HG03460 (cell line): ENCODE results near the gene ARHGAP24.
"Not testable (repeated sequence)": the region's sequence is repeated elsewhere in the genome, so short reads cannot be mapped to it uniquely, and the experiment has no call there.

Experiments
- ATAC-seq: cut with Tn5 transposase; IDR thresholded peaks from one replicate; pipeline ENCODE4 v1.9.1; 2021; ENCODE audit not compliant: unreplicated experiment

Gene ARHGAP24

DNA sequence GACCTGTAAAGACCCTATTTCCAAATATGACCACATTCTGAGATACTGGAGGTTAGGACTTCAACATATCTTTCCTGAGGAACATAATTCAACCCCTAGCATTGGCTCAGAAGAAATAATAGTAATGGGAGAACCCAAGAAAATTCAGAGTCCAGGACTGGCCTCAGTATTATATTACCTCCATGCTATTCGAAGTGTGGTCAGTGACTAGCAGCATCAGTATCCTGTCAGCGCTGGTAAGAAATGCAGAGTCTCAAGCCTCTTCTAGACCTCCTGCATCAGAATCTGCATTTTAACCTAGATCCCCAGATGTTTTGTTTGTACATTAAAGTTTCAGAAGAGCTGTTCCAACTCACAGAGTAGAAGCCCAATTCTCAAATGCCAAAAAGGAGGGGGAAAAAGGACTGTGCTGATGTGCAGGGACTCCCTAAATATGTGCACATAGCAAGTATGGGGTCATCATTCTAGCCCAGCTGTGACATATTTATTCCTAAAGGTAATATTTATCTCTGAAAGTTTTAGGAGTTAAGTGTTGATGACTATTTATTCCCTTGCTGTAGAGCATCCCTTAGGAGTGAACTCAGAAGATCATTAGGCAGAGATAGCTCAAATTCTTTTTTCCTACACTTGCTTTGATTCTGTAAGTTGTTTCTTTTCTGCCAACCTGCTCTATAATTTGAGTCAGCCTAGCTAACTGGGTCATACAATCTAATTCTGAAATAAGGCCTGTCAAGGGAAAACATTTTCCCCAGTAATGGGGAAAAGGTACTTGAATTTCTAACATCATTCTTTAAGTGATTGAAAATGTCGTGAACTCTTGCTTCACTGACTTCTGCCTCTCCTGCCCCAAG lies 361.9 kb downstream of the ARHGAP24 start:
- no peak for ATAC-seq

DNA sequence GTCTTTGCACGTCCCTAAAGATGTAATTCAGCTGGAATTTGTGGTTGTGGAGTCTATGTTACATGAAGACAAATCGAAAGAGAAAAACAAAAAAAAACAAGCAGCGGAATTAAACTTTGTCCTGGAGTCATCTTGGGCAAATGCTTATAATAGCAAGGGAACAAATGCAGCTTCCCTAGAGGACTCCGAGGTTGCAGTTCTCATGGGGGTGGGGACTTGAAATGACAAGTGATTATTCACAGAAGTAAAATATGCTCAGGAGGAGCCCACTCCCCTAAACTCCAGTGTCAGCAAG lies 362.4 kb downstream of the ARHGAP24 start:
- ATAC-seq: no peak

DNA sequence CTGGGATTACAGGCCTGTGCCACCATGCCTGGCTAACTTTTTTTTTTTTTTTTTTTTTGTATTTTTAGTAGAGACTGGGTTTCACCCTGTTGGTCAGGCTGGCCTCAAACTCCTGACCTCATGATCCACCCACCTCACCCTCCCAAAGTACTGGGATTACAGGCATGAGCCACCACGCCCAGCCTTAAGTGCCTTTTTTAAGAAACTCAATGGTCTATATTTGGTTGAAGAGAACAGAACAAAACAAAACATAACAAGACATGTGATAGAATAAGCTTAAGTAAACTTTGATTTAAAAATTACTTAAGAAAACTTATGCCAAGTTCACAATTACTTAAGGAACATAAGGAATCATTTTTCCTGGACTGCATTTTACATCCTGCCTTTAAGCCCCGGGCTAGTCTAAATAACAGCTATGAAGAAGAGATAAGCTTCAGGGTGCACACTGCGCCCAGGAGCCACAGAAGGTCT lies 365.1 kb downstream of the ARHGAP24 start:
- not testable (repeated sequence) for ATAC-seq

DNA sequence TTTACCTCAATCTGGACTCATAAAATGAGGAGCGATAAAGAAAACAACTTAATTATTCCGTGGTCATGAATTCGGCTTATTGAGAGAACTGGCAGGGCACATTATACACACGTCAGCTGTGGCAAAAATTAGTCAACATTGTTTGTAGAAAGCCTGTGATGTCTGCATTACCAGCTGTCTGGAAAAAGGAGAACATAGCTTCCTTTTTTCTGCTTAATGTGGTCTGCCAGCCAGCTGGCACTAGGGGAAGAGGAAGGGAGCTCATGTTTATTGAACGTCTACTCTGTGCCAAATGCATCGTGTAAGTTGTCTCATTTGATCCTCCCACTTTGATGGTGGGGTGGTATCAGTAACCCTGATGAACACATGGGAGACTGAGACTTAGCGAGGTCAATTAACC lies 367.6 kb downstream of the ARHGAP24 start:
- no peak for ATAC-seq

DNA sequence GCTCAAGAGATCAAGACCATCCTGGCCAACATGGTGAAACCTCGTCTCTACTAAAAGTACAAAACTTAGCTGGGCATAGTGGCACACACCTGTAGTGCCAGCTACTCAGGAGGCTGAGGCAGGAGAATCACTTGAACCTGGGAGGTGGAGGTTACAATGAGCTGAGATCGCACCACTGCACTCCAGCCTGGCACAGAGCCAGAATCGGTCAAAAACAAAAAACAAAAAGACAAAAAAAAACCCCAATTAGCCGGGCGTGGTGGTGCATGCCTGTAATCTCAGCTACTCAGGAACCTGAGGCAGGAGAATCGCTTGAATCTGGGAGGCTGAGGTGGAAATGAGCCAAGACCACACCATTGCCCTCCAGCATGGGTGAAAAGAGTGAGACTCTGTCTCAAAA lies 378.8 kb downstream of the ARHGAP24 start:
- not testable (repeated sequence) for ATAC-seq

DNA sequence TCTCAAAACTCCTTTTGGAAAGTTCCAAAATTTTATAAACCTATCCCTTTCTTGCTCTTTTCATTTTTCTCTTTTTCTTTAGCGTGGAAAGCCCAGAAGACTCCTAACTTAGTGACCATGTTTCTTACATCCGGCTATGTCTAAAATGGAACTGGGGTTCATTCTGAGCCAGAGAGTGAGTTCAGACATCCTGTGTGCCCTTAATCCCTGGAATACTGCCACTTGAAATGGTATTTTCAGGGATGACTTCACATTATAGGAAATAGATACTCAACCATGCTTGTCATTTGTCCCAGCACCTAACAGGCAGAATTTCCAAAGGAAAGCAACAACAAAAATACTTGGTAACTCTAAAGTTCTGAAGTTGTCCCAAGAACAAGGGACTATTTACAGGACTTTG lies 379.6 kb downstream of the ARHGAP24 start:
- ATAC-seq: no peak

DNA sequence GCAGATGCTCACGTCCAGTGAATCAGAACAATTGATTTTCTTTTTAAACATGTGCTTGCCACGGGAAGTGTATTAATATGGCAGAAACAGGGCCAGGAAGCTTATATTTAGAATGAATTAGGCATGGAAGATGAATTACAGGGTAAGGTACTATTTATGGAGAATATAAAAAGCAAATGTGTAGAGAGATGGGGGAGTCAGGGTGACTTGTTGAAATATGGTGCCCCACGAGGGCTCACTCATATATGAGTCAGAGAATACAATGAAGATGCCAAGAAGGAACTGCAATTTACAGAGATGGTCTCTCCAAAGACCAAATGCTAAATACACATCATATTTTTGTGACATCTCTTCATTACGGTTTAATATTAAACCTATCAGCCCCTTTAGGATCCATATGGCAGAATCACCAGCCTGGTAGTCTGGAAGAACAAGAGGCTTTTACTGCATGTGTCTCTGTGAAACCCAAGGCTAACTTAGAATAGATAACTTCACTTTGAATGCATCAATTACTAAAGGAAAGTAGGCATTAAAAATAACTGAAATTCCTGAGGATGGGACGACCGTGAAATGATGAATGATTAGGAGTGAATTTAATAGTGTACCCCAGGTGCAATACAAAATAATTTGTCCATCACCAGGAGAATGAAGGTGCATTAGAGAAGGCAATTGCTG lies 385.3 kb downstream of the ARHGAP24 start:
- no peak for ATAC-seq

DNA sequence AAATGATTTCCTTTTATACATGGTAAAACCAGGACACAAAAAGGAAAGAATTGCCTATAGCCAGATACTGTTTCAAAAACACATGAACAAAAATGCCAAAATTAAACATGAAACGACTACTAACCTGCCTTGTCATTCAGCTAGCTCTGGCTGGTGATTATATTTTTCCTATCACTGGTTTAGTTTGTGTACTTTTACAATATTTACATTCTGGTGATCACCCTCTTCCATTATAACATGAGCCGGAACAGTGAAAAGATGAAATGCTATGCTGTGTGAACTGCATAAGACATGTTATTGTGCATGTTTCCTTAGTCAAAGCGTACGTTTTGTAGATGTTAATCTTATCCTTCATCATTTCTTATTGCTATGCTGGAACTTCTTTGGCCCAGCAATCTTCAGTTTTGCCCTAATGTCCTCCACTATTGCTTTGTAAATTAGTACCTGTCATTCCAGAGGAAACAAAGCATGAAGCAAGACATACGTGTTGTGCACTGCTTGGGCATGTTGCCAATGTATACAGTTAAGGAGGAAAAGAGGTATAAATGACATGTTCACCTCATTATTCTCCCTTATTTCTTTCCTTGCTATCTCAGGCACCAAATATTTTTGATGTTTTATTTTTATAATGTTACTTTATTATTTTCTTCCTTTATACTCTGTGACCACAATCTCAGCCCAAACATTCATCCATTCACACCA lies 386.3 kb downstream of the ARHGAP24 start:
- no peak for ATAC-seq

DNA sequence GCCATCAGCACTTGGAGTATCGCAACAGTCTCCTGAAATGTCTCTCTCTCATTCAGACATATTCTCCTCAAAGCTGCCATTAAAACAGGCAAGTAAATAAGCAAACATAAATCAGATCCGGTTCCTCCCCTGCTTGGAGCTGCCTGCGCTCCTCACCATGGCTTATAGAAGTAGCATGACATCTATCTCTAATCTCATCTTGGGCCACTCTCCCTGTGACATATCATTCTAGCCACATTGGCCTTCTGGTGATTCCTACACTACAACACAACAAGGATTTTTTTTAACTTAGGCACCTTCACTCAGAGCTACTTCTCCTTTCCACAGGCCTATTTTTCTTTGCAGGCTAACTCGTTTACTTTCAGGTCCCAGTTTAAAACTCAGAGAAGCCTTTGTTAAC lies 387.9 kb downstream of the ARHGAP24 start:
- ATAC-seq: no peak

DNA sequence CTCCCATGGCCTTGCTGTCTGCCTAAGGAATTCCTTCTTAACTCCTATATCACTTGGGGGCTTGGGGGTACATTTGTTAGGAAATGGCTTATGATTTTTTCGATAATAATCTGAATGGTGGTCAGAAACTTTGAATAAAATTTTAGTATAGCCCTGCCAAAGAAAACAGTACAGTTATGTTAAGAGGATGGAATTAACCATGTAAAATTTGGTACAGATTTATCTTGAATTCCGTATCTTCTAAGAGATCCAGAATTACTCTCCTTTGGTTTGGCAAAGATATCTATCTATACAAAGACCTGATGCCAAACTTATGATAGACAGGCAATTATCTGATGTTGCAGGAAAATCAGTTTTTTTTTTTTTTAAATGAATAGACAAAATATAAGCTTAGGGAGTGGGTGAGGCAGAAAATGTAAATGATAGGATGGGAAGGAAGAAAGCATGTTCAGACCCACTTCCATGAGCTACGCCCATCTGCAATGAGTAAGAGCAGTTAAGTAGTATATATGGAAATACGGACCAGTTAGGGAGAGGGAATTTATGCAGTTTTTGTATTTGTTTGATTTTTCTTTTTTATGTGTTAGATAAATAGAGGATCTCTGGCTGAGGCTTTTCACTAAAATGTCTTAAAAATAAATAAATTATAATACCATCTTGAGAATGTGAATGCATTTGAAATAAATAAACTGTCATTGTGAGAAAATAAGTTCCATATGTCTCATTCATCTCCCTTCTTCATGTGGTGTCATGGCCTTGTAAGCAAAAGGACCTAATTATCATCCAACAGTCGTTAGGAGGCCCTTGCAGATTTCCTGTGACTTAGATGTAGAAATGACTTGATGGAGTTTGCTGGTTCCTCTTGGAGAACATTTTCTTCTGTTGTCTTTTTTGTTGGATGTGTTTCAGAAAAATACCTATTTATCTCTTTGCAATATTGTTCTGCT lies 389.6 kb downstream of the ARHGAP24 start:
- ATAC-seq: no peak

DNA sequence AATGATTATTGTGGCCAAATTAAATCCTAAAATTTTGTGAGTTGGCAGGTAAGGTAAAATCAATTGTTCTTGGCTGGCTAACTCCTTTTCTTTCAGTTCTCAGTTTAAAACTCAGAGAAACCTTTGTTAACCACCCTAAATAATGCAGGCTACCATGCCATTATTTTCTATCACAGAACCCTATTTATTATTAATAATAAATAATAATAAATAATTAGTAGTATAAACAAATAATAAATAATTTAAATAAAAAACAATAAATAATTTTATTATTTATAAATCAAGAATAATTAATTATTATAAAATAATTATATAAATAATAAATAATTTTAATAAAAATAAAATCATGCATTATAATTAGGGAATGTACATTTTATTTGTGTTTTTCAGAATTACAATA lies 390.3 kb downstream of the ARHGAP24 start:
- no peak for ATAC-seq

DNA sequence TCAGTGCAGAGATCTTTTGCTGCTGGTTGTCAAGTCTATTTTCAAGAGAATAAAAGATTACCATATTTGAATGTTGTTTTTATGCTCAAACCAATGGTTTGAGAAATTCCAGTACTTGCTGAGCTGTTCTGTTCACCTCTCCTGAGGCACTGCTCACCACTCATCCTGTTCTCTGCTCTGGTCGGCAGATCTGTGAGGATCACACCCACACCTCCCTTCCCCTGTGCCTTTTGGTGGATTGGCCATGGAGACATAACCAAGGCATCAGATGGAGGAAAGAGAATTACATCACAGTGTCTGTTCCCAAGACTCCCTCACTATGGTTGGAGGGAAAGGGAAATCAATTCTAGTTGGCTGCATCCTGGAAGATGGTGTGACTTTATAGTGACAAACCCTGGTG lies 391.6 kb downstream of the ARHGAP24 start:
- no peak for ATAC-seq

DNA sequence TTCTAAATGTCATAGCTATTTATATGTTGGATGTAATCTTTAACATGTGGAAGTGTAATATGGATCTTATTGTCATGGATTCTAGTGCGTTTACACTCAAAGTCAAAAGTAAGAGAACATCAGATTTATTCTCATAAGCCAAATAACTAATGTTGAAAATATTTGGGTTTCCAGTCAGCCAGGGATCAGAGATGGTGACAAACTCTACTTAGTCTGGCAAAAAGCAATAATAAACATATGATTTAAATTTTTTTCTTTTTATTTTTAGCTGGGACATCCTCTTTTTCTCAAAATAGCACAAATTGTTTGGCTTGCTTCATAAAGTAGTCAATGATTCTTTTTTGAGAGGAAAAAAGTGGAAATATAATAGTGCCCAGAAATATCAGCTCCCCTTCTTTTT lies 392.3 kb downstream of the ARHGAP24 start:
- ATAC-seq: no peak

DNA sequence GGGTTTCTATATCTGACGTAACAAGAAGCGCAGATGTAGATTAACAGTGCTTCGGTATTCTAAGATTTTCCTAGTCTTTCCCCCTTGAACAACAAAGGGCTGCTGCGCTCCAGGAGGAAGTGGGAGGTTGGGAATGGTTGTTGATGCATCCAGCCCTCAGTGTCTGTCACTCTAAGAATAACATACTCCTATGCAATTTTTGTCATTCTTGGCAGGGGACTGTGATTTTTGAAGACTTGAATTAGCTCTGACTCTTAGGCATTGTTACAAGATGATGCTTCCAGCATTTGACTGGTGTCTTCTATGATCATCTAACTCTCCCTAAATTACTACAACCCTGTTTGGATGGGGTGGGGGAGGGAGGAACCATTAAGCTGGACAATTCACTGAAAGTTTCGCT lies 394.2 kb downstream of the ARHGAP24 start:
- ATAC-seq: no peak

DNA sequence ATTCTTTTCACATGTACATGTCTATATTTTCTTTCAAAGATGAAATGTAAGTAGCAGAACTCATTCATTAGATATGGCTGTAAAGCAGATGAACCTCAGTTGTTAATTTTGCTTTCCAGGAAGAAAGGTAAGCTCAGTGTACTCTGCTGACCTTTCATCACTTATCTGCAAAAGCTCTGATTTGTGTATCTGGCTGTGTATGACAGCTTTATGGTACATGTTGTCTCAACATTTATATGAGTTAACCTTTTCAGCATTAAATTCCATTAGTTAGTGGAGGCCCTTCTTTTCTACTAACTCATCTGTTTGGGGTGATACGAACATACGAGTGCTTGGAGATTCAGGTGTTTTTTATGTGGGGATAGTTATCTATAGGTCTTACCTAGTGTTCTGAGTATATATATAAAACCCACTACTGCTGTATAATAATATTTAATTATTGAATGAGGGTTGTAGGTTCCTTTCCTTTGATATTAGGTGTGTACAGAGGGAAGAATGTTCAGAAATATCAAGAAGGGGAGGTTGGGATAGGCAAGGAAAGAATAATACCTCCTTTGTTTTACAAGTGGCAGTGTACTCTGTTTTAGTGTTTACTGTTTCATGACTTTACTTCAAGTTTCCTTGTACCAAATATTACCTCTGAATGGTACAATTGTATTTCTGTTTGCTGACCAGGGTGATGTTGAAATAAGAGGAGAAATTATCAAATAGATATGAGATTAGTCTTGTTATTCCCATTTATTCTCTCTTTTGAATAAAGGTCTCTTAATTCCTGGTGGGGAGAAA lies 395.5 kb downstream of the ARHGAP24 start:
- ATAC-seq: no peak

DNA sequence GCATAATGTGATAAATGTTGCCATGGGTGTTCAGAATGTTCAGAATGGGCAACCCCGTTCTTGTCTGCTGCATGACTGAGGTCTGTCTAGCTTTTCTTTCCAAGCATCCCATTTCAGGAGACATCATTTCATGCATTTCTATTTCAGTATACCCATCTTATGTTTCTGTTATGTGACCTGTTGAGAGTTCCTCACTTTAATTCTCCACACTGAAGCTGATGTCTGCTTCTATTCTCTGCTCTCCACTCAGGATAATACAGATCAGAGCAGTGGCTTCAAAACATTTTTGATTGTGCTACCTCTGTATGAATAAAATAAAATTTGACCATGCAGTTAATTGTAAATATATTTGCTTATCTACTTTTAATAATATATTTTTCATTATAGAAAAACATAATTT lies 398.6 kb downstream of the ARHGAP24 start:
- ATAC-seq: no peak

DNA sequence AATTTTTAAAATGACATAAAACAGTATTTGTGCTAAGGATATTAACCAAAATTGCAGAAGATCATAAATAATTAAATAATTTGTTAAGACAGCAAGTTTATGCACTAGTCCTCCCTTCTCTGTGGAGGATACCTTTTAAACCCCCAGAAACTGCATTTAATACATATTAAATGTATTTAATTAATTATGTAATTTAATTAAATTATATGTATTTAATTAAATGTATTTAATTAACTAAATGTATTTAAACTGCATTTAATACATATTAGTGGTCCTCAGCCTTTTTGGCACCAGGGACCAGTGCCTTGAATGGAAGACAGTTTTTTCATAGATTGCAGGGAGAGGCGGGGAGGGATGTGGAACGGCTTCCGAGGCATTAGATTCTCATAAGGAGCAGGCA lies 404.6 kb downstream of the ARHGAP24 start:
- ATAC-seq: no peak

DNA sequence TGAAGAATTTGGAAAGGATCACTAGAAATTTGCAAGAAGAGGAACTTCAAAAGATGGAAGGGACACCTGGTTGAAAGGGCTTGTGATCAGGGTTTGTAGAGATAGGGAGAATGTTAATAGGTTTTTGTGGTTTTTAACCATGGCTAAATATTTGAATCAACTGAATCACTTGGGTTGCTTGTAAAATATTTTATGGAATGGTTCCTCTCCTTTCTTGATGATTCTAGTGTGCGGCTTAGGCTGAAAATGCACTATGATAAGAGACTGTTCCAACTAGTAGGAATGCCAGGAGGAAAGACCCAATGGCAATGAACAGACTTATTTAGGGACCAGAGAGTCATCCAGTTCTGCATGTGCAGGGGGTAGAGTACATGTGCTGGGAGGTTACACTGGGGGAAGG lies 408.2 kb downstream of the ARHGAP24 start:
- no peak for ATAC-seq

DNA sequence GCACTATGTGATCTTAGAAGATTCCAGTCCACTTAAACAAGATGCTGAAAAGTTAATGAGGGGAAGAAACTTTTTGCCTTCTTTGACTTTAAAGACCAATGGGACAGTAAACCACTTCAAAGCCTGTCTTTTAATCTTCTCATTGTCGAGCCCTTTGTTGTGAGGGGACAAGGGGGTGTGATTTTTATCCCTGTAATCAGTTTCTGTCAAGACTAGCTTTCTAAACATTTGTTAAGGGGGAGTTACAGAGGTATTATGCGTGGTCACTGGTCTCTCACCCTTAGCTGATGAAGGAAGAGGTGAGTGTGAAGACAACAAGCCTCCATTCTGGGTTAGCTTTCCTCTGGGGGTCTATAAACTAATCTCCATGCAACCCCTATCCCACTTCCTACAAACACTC lies 409.3 kb downstream of the ARHGAP24 start:
- ATAC-seq: no peak

DNA sequence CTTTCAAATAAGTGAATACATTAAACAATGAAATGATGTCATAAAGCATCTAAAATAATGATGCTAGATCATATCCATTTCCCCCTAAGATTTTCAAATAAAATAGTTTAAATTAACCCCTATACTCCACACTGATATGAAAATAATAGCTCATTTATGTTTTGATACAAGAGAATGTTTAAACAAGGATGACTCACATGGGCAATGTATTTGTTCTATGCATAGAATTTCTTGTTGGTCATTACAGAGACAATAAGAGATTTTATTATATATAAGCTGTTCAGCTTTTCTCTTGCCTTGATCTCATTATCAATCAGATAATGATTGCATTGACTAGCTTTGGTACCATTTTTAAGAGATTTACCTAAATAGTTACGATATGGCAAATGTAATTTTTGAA lies 411.7 kb downstream of the ARHGAP24 start:
- ATAC-seq: no peak
